8988T (cell line): ENCODE measurements around the gene EXOC4.
"Not testable (repeated sequence)": the region's sequence is repeated elsewhere in the genome, so short reads cannot be mapped to it uniquely, and the experiment has no call there.

ENCODE experiments used
- DNase-seq: peaks from one replicate; pipeline ENCODE4 v3.0.0; 2011

Gene EXOC4

GRCh38 chr7:134062460-134062859 lies 809.6 kb downstream of the EXOC4 start:
- no peak for DNase-seq

- DNase-seq: no peak
Measured at GRCh38 chr7:134065415-134065814, 812.5 kb downstream of the EXOC4 start.

GRCh38 chr7:134067164-134067563 lies 814.3 kb downstream of the EXOC4 start:
- no peak for DNase-seq

- no peak for DNase-seq
Measured at GRCh38 chr7:134068670-134069069, 815.8 kb downstream of the EXOC4 start.

- no peak for DNase-seq
Measured at GRCh38 chr7:134069187-134069586, 816.3 kb downstream of the EXOC4 start.

GRCh38 chr7:134070673-134071072 lies 817.8 kb downstream of the EXOC4 start:
- no peak for DNase-seq

- no peak for DNase-seq
Measured at GRCh38 chr7:134071355-134072331, 818.8 kb downstream of the EXOC4 start.

- DNase-seq: no peak
Measured at GRCh38 chr7:134073276-134073675, 820.4 kb downstream of the EXOC4 start.

GRCh38 chr7:134075799-134076198 lies 822.9 kb downstream of the EXOC4 start:
- DNase-seq: no peak

GRCh38 chr7:134077560-134077959 lies 824.7 kb downstream of the EXOC4 start:
- DNase-seq: not testable (repeated sequence)

- DNase-seq: no peak
Measured at GRCh38 chr7:134078991-134079390, 826.1 kb downstream of the EXOC4 start.

GRCh38 chr7:134081695-134082094 lies 828.8 kb downstream of the EXOC4 start:
- no peak for DNase-seq

- no peak for DNase-seq
Measured at GRCh38 chr7:134083766-134084487, 831.0 kb downstream of the EXOC4 start.

- no peak for DNase-seq
Measured at GRCh38 chr7:134084488-134085144, 831.7 kb downstream of the EXOC4 start.

GRCh38 chr7:134085311-134085710 lies 832.4 kb downstream of the EXOC4 start:
- no peak for DNase-seq

GRCh38 chr7:134086998-134087735 lies 834.3 kb downstream of the EXOC4 start:
- no peak for DNase-seq

- no peak for DNase-seq
Measured at GRCh38 chr7:134088199-134088598, 835.3 kb downstream of the EXOC4 start.

GRCh38 chr7:134089446-134089845 lies 836.6 kb downstream of the EXOC4 start:
- DNase-seq: no peak

GRCh38 chr7:134098072-134098471 lies 845.2 kb downstream of the EXOC4 start:
- no peak for DNase-seq

GRCh38 chr7:134101716-134102115 lies 848.8 kb downstream of the EXOC4 start:
- DNase-seq: no peak

GRCh38 chr7:134104166-134104565 lies 851.3 kb downstream of the EXOC4 start:
- no peak for DNase-seq

GRCh38 chr7:134105841-134106240 lies 853.0 kb downstream of the EXOC4 start:
- no peak for DNase-seq

- DNase-seq: no peak
Measured at GRCh38 chr7:134108802-134109201, 855.9 kb downstream of the EXOC4 start.
